ENCODE results near the gene TESK2. TPM values are rescaled to one million over a fixed set of nuclear protein-coding genes. Genes with fewer than 3 reads are reported as not detected.

TESK2 gene
- total RNA-seq, 1 experiment from 2014 or later: 5.0 TPM

- peaks cover 16 to 28% of the 10 kb centered on the region in 2 experiments for H3K4me1 ChIP-seq (ENCODE audit: control insufficient read depth in 1 of 2, insufficient read depth in 2 of 2, low read length in 2 of 2)
- no peak overlapping the region for H3K4me2 ChIP-seq (ENCODE audit: low read length)
- TF ChIP-seq FOSL1 (IDR thresholded peaks at IDR 0.05; ENCODE audit: low read depth) (no peak), CTCF (IDR thresholded peaks at IDR 0.05 in 2 of 3, conservative IDR thresholded peaks at IDR 0.05 in 1 of 3; ENCODE audit: borderline replicate concordance in 1 of 3, insufficient read depth in 1 of 3, low read depth in 2 of 3, low read length in 2 of 3) (no peak), RAD21 (IDR thresholded peaks at IDR 0.05; ENCODE audit: low read depth) (no peak), ATF3 (IDR thresholded peaks at IDR 0.05) (no peak), EZH2phosphoT487 (IDR thresholded peaks at IDR 0.05; ENCODE audit: borderline replicate concordance) (no peak), ZFX (IDR thresholded peaks at IDR 0.05) (no peak), POLR2AphosphoS5 (IDR thresholded peaks at IDR 0.05; ENCODE audit: low read depth, low read length) (no peak), POLR2A (IDR thresholded peaks at IDR 0.05; ENCODE audit: borderline replicate concordance, extremely low read depth, insufficient read depth, insufficient read length) (no peak), SP1 (IDR thresholded peaks at IDR 0.05; ENCODE audit: low read depth) (no peak), CBX3 (IDR thresholded peaks at IDR 0.05; ENCODE audit: low read depth) (no peak), JUND (IDR thresholded peaks at IDR 0.05) (no peak), ELF1 (IDR thresholded peaks at IDR 0.05; ENCODE audit: borderline replicate concordance, low read depth) (no peak), YY1 (IDR thresholded peaks at IDR 0.05; ENCODE audit: extremely low read depth, insufficient replicate concordance, low read depth, low read length) (no peak)
- no peak overlapping the region for H3K27ac ChIP-seq (ENCODE audit: low read depth, low read length)
- H3K4me3 ChIP-seq (replicated peaks in 1 of 2; ENCODE audit: low read depth in 1 of 2, low read length in 2 of 2): no peak overlapping the region
- ChIA-PET RAD21 (ENCODE audit: low non-redundant PET in 1 of 2, low total read pairs in 2 of 2, uncharacterized antibody in 2 of 2, unreplicated experiment in 2 of 2) (no interaction called here), CTCF (no interaction called here), POLR2A (no interaction called here)
- DNase-seq (ENCODE audit: low read depth, low spot score) (no peak), ATAC-seq (no peak)
- H4K20me1 ChIP-seq (ENCODE audit: insufficient read depth): no peaks in the 10 kb centered on the region
- H3K9me2 ChIP-seq (ENCODE audit: insufficient read depth): no peaks in the 10 kb centered on the region
- no peaks in the 10 kb centered on the region for H3K27me3 ChIP-seq (ENCODE audit: insufficient read depth, low read length)
- no peaks in the 10 kb centered on the region for H3K79me2 ChIP-seq (ENCODE audit: insufficient read depth, low read length)
- no peak overlapping the region for H3K9ac ChIP-seq (ENCODE audit: low read length)
- H3K36me3 ChIP-seq (ENCODE audit: control insufficient read depth in 1 of 2, insufficient read depth in 2 of 2, low read length in 2 of 2): no peaks in the 10 kb centered on the region
- no TSS peak for BruUV-seq (replicated peaks)
- H3K9me3 ChIP-seq (ENCODE audit: control insufficient read depth in 1 of 2, insufficient read depth in 1 of 2, low read depth in 1 of 2, low read length in 2 of 2): no peaks in the 10 kb centered on the region
- intact Hi-C loops (cut with micrococcal nuclease): no loop called here
- no peak overlapping the region for H2AFZ ChIP-seq (ENCODE audit: low read depth, low read length, poor library complexity, severe bottlenecking)
Observed at GRCh38 chr1:45353685-45354084, 137.3 kb downstream of the TESK2 start.
